ENCODE measurements around the gene PI4K2B. TPM values are rescaled to one million over a fixed set of nuclear protein-coding genes. Genes with fewer than 3 reads are reported as not detected.
A peak's percentile ranks its signal among the peaks of the same experiment; 100 is the strongest.
"Not testable (repeated sequence)": the region's sequence is repeated elsewhere in the genome, so short reads cannot be mapped to it uniquely, and the experiment has no call there.

Gene PI4K2B
- total and polyA plus RNA-seq, 8 donors = 22.0 to 31.9 (median 25.9) TPM

DNA sequence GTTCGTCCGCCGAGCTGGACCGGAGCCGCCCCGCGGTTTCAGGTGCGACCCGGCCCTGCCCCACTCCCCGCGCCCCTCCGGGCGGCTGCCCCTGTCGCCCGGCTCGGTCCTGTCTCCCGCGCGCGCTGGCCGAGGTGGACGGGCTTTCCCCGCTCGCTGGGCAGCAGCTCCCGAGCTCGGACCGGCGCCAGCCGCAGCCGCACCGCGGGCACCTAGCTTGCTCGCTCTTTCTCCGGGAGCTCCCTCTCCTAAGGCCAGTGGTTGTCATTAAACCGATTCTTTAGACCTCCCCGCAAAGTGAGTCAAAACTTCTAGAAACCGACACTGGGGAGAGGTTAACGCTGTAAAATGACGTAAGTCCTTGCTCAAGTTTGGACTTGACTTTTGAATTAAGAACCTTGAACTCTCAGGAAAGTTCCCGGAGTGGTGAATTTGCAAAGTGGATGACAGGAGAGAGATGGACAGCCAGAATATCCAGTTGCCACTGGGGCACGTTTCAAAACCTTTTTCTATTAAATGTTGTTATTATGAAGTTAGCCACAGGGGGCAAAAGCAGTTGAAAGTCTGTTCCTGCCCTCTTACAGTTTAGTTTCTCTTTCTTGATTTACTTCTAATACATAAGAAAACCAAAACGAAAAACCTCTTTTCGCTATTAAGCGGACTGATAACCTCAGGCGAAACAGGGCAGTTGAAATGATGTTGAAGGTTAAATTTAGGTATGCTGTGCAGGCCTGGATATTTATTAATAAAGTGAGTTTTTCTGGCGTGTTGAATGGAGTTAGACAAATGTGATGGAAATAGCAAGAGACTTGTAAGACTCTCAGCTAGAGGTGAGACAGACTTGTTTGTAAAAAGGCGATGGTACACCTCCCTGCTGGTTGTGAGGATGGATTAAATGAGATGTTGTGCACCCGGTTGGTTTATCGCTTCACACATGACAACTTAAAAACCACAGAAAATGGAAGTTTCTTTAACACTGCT lies 847 bp downstream of the PI4K2B start:
- intact Hi-C loops (cut with DNase I) = no loop called here
- peaks cover 0 to 4% of the 10 kb centered on the region in 2 donors for H3K9me3 ChIP-seq
- H3K36me3 ChIP-seq = no peaks in the 10 kb centered on the region
- peak overlapping the region; percentile 89 to 95 for H3K4me3 ChIP-seq
- DNase-seq (peak; percentile 48 to 90 (median 79)), ATAC-seq (peak; percentile 80)
- TF ChIP-seq, protein P1, sequence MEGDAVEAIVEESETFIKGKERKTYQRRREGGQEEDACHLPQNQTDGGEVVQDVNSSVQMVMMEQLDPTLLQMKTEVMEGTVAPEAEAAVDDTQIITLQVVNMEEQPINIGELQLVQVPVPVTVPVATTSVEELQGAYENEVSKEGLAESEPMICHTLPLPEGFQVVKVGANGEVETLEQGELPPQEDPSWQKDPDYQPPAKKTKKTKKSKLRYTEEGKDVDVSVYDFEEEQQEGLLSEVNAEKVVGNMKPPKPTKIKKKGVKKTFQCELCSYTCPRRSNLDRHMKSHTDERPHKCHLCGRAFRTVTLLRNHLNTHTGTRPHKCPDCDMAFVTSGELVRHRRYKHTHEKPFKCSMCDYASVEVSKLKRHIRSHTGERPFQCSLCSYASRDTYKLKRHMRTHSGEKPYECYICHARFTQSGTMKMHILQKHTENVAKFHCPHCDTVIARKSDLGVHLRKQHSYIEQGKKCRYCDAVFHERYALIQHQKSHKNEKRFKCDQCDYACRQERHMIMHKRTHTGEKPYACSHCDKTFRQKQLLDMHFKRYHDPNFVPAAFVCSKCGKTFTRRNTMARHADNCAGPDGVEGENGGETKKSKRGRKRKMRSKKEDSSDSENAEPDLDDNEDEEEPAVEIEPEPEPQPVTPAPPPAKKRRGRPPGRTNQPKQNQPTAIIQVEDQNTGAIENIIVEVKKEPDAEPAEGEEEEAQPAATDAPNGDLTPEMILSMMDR (IDR thresholded peaks at IDR 0.05) = peak in 1 of 2 donors; percentile 45
- no peaks in the 10 kb centered on the region for H3K27me3 ChIP-seq
- H3K4me1 ChIP-seq = peaks cover 5 to 20% of the 10 kb centered on the region in 2 donors
- peak overlapping the region; percentile 98 to 99 for H3K27ac ChIP-seq

DNA sequence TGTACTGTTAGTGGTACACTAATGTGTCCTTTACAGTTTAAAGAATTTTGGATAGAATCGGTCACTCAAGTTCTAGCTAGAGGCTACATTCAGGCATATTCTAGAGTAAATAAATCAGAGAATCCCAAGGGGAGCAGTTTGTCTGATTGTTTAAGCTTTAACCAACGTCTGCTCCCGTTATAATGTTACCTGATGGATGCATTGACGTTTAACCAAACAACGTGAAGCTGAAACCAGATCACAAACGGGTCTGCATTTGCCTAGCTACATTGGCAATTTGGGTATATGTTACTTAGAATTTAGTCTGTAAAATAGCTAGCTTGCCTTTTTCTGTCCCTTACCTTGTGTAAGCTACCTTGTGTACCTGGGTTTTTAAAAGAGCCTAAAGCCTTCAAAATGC lies 1.6 kb downstream of the PI4K2B start:
- peak overlapping the region; percentile 89 to 95 for H3K4me3 ChIP-seq
- peaks cover 5 to 27% of the 10 kb centered on the region in 2 donors for H3K4me1 ChIP-seq
- intact Hi-C loops (cut with DNase I) = no loop called here
- H3K9me3 ChIP-seq = peaks cover 0 to 4% of the 10 kb centered on the region in 2 donors
- H3K36me3 ChIP-seq = no peaks in the 10 kb centered on the region
- TF ChIP-seq, protein P1 (IDR thresholded peaks at IDR 0.05) = no peak
- peak overlapping the region; percentile 98 to 99 for H3K27ac ChIP-seq
- no peak for DNase-seq
- H3K27me3 ChIP-seq = no peaks in the 10 kb centered on the region
- ATAC-seq = no peak

DNA sequence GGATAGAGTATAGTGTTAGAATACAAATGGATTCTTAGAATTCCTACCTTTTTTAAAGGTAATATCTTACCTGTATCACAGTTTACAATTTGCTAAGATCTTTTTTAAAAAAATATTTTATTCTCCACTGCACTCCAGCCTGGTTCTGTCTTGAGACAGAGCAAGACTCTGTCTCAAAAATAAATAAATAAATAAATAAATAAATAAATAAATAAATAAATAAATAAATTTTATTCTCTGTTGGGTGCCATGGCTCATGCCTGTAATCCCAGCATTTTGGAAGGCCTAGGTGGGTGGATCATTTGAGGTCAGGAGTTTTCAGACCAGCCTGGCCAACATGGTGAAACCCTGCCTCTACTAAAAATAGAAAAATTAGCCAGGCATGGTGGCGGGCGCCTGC lies 2.2 kb downstream of the PI4K2B start:
- H3K27me3 ChIP-seq; DNase-seq; H3K36me3 ChIP-seq; H3K27ac ChIP-seq; intact Hi-C loops (cut with DNase I); ATAC-seq; H3K9me3 ChIP-seq: not testable (repeated sequence)
- peaks cover 5 to 33% of the 10 kb centered on the region in 2 donors for H3K4me1 ChIP-seq
- H3K4me3 ChIP-seq = peak overlapping the region in 1 of 2 donors; percentile 89

DNA sequence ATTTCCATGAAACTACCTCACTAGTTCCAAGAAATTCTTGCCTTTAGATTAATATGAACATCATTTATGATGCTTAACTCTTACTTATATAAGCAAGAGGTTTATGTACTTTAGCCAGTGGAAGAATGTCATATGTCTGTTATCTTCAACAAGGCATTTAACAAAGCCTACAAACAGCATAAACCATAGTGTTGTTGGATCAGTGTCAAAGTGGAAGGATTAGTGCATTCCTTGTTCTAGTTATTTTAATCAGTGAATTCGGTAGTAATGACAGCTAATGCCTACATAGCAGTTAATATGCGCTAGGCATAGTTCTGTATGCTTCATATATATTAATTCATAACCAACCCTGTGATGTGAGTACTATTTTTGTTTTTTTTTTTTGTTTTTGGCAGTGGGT lies 3.1 kb downstream of the PI4K2B start:
- Histone ChIP-seq H3K36me3 (no peaks in the 10 kb centered on the region), H3K9me3 (peaks cover 0 to 4% of the 10 kb centered on the region in 2 donors), H3K4me1 (peaks cover 5 to 41% of the 10 kb centered on the region in 2 donors), H3K27ac (no peak overlapping the region), H3K27me3 (no peaks in the 10 kb centered on the region), H3K4me3 (no peak overlapping the region)
- intact Hi-C loops (cut with DNase I) = no loop called here
- ATAC-seq (no peak), DNase-seq (no peak)
- TF ChIP-seq, protein P1 (IDR thresholded peaks at IDR 0.05) = no peak

DNA sequence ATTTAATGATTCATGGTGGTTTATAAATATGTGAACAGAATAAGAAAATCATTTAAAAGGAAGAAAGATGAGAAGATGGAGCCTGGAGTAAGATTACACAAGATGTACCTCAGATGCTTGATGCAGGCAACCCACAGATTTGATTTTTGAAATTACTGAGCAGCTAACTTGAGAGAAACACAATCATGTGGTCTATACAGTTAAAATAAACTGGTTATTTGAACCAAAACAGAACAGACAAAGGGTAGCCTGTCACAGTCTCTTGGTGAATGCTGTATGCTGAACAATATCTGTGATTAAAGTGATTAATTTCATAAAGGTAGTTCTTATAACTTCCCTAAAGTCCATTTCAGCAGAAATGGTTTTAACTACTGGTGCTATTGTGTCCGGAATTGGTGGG lies 4.2 kb downstream of the PI4K2B start:
- ATAC-seq (no peak), DNase-seq (no peak)
- TF ChIP-seq, protein P1 (IDR thresholded peaks at IDR 0.05) = no peak
- H3K27me3 ChIP-seq = no peaks in the 10 kb centered on the region
- H3K4me3 ChIP-seq = no peak overlapping the region
- peaks cover 0 to under 1% of the 10 kb centered on the region in 2 donors for H3K9me3 ChIP-seq
- no peaks in the 10 kb centered on the region for H3K36me3 ChIP-seq
- no peak overlapping the region for H3K27ac ChIP-seq
- intact Hi-C loops (cut with DNase I) = no loop called here
- peaks cover 5 to 41% of the 10 kb centered on the region in 2 donors for H3K4me1 ChIP-seq

DNA sequence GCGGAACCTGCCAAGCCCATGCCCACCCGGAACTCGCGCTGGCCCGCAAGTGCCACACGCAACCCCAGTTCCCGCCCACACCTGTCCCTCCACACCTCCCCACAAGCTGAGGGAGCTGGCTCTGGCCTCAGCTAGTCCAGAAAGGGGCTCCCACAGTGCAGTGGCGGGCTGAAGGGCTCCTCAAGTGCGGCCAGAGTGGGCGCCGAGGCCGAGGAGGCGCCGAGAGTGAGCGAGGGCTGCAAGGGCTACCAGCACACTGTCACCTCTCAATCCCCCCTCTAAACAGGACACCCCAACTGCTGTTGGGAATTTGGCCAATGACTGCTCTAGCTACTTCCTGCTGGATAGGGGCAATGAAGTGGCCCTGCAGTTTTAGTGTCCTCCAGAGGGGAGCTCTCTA lies 5.7 kb downstream of the PI4K2B start:
- H3K4me3 ChIP-seq; H3K9me3 ChIP-seq; H3K27me3 ChIP-seq; H3K36me3 ChIP-seq; ATAC-seq; intact Hi-C loops (cut with DNase I); DNase-seq: not testable (repeated sequence)
- Histone ChIP-seq H3K4me1 (peaks cover 5 to 36% of the 10 kb centered on the region in 2 donors), H3K27ac (peak overlapping the region in 1 of 2 donors; percentile 75)

DNA sequence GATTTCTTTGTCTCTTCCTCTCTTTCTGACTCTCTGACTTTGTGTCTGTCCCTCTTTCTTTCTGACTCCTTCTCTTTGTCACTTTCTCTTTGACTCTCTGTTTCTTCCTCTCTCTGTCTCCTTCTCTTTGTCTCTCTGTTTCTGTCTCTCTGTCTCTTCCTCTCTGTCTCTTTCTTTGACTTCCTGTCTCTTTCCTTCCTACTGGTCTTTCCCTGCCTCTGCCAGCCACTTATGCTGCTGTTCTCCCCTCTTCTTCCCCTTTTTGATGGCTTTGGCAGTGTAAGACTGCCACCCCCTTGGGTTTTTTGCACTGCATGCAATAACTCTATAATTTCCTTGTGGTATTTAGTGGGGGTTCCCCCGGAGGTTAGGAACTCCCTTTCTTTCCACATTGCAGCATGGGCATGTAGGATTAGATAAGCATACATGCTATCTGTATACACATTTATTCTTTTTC lies 6.9 kb downstream of the PI4K2B start:
- H3K27me3 ChIP-seq; ATAC-seq; H3K4me3 ChIP-seq; DNase-seq; H3K36me3 ChIP-seq; intact Hi-C loops (cut with DNase I); H3K9me3 ChIP-seq: not testable (repeated sequence)
- Histone ChIP-seq H3K27ac (peak overlapping the region in 1 of 2 donors; percentile 75), H3K4me1 (peaks cover 0 to 27% of the 10 kb centered on the region in 2 donors)

DNA sequence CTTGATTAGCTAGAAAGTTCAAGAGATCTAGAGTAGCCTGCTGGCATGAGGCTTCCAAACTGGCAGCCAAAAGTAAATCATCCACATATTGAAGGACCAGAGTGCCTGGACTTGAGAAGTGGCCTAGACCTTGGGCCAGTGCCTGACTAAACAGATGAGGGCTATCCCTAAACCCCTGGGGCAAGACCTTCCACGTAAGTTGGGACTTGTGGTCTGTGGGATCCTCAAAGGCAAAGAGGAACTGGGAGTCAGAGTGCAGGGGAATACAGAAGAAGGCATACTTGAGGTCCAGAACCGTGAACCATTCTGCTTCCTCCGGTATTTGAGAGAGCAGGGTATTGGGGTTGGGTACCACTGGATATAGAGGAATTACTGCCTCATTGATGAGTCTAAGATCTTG lies 8.4 kb downstream of the PI4K2B start:
- not testable (repeated sequence) for H3K27me3 ChIP-seq

More for the DNA sequence above, 8.4 kb downstream of the PI4K2B start:
- H3K4me3 ChIP-seq; ATAC-seq; H3K36me3 ChIP-seq; H3K27ac ChIP-seq; H3K9me3 ChIP-seq; DNase-seq; intact Hi-C loops (cut with DNase I): not testable (repeated sequence)
- H3K4me1 ChIP-seq = peaks cover 0 to 24% of the 10 kb centered on the region in 2 donors

Data from left lung (tissue), 10 donors.